TTC549 (cell line): ENCODE results near the gene BNIP2.
"Not testable (repeated sequence)": the region's sequence is repeated elsewhere in the genome, so short reads cannot be mapped to it uniquely, and the experiment has no call there.

ENCODE experiments used
- FAIRE-seq: peaks from 2 replicates; lab custom pipeline; 2012; peaks lifted over from hg19 to GRCh38; lab: Jason Lieb, UNC

The BNIP2 gene

GRCh38 chr15:59688782-59689625 lies at the start of gene BNIP2:
BNIP2 (minus strand) TSS chr15:59689320; CDS start chr15:59682457, 6,863 bp downstream.
- peak; percentile 83 for FAIRE-seq

GRCh38 chr15:59738676-59739075 lies 49.6 kb upstream of the BNIP2 start:
- FAIRE-seq, result no peak

GRCh38 chr15:59736181-59736580 lies 47.1 kb upstream of the BNIP2 start:
- no peak for FAIRE-seq

- FAIRE-seq, result no peak
These were observed 36.0 kb upstream of the BNIP2 start for GRCh38 chr15:59725151-59725486.

- no peak for FAIRE-seq
These were observed 34.7 kb upstream of the BNIP2 start for GRCh38 chr15:59723687-59724346.

- FAIRE-seq, result no peak
These were observed 33.4 kb upstream of the BNIP2 start for GRCh38 chr15:59722476-59722875.

- no peak for FAIRE-seq
These were observed 32.9 kb upstream of the BNIP2 start for GRCh38 chr15:59722037-59722436.

GRCh38 chr15:59721411-59721810 lies 32.3 kb upstream of the BNIP2 start:
- FAIRE-seq, result no peak

- no peak for FAIRE-seq
These were observed 24.1 kb upstream of the BNIP2 start for GRCh38 chr15:59713177-59713576.

GRCh38 chr15:59711451-59712243 lies 22.5 kb upstream of the BNIP2 start:
- FAIRE-seq, result no peak

GRCh38 chr15:59707619-59708018 lies 18.5 kb upstream of the BNIP2 start:
- FAIRE-seq, result no peak

- FAIRE-seq, result peak; percentile 85
These were observed 15.1 kb upstream of the BNIP2 start for GRCh38 chr15:59703979-59704796.

- peak; percentile 71 for FAIRE-seq
These were observed 13.2 kb upstream of the BNIP2 start for GRCh38 chr15:59702351-59702750.

GRCh38 chr15:59701880-59702279 lies 12.8 kb upstream of the BNIP2 start:
- no peak for FAIRE-seq

- FAIRE-seq, result no peak
These were observed 10.8 kb upstream of the BNIP2 start for GRCh38 chr15:59699810-59700431.

GRCh38 chr15:59698065-59698464 lies 8.9 kb upstream of the BNIP2 start:
- not testable (repeated sequence) for FAIRE-seq

GRCh38 chr15:59696332-59696731 lies 7.2 kb upstream of the BNIP2 start:
- FAIRE-seq, result no peak

- no peak for FAIRE-seq
These were observed 5.7 kb upstream of the BNIP2 start for GRCh38 chr15:59694779-59695178.

- FAIRE-seq, result peak; percentile 65
These were observed 2.2 kb upstream of the BNIP2 start for GRCh38 chr15:59691194-59691805.

GRCh38 chr15:59689626-59690236 lies 611 bp upstream of the BNIP2 start:
- FAIRE-seq, result no peak

GRCh38 chr15:59688423-59688781 lies 718 bp downstream of the BNIP2 start:
- FAIRE-seq, result no peak
